ENCODE measurements around the gene PIP4K2A.

- TF ChIP-seq POLR2A (IDR thresholded peaks at IDR 0.05), result no peak
- TF ChIP-seq, protein P1, sequence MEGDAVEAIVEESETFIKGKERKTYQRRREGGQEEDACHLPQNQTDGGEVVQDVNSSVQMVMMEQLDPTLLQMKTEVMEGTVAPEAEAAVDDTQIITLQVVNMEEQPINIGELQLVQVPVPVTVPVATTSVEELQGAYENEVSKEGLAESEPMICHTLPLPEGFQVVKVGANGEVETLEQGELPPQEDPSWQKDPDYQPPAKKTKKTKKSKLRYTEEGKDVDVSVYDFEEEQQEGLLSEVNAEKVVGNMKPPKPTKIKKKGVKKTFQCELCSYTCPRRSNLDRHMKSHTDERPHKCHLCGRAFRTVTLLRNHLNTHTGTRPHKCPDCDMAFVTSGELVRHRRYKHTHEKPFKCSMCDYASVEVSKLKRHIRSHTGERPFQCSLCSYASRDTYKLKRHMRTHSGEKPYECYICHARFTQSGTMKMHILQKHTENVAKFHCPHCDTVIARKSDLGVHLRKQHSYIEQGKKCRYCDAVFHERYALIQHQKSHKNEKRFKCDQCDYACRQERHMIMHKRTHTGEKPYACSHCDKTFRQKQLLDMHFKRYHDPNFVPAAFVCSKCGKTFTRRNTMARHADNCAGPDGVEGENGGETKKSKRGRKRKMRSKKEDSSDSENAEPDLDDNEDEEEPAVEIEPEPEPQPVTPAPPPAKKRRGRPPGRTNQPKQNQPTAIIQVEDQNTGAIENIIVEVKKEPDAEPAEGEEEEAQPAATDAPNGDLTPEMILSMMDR (IDR thresholded peaks at IDR 0.05), result no peak
- no peak for TF ChIP-seq EP300 (IDR thresholded peaks at IDR 0.05; ENCODE audit: low read depth)
- no peak for TF ChIP-seq POLR2AphosphoS5 (IDR thresholded peaks at IDR 0.05)
These were observed 49.0 kb downstream of the PIP4K2A start for GRCh38 chr10:22665329-22665728.
